LHCN-M2 (cell line): ENCODE data around the gene FAHD2A. TPM values are rescaled to one million over a fixed set of nuclear protein-coding genes. Genes with fewer than 3 reads are reported as not detected.
"Not testable (repeated sequence)": the region's sequence is repeated elsewhere in the genome, so short reads cannot be mapped to it uniquely, and the experiment has no call there.

Experiments
- DNase-seq: peaks from one replicate; pipeline ENCODE4 v3.0.0-alpha.2; 2012; ENCODE audit warnings: low read depth
- total RNA-seq: library from RNA; depleted of rRNA; stranded (reverse); fragments of >200 nt; gene quantifications from 2 replicates; pipeline ENCODE4 v1.2.3, GENCODE V29; 2014

Gene FAHD2A
- total RNA-seq, 1 experiment from 2014 or later, result 27.1 TPM

DNA sequence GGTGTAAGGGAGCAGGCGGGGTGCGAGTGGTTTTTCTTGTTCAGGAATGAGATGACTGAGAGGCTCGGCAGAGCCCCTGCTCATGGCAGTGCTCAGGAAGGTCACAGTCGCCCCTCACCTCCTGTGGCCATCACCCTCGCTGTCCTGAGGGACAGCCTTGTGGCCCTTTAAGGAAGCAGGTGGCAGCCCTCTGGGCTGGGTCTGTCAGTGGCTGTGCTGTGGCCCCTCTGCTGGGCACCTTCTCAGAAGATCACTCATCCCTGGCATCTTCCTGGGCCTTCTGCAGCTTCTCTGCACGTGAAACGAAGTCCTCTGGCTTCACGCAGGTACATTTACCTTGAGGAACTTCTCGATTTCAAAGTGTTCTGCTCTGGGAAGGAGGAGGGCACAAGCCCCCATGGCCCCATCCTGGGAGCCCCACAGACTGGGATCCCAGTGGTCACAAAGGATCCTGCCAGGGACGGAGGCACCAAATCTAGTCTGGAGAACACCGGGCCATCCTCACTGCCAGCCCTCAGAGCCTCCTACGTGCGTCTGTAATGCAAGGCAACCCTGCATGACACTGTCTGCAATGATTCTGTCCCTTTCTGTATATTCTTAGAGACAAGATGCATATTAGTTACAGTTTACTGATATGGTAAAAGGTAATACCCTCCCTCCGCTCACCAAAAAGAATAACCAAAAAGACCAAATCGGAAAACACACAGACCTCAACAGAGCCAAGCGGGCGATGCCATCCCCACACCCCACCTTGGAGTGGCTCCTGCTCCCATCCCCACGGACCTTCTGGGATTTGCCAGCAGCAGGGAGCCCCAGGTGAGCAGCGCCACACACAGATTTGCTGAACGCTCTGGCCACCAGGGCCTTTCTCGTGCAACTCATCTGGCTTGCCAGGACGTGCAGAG lies 25.9 kb upstream of the FAHD2A start:
- no peak for DNase-seq

DNA sequence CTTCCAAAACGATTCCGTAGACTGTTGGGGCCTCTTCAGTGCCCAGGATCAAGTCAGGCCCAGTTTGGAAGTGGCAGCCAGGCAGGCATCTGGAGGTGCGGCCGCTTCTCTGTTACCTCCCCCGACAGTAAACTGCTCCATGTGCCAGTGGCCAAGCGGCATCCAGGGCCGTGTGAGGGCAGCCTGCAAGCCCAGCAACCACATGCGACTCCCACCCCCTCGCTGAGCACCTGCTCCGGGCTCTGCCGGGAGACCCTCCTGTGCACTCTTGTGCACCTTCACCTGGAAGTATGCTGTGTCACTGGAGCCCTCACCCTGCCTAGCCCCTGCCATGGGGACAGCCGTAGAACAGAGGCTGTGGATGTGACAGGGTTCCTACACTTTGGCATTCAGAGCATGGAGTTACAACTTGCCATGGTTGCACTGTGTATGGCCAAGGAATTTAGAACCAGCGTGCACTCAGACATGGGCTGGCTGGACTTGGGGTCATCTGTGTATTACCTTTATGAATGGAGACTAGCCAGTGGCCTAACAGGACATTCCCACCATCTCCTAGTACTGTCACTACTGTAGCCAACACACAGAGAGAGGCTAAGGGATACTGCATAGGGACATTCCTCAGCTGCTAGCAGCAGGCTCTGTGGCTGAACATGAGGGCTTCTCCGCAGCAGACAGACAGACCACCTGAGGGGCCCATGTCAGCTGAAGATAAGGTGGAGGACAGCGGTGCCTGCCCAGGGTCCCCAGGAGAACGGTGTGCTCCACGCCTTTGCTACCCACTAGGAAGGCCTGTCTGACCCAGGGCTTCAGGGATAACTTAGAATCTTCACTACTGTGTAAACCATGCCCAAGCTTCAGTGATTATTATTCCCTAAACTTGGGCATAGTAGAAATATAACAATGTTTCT lies 25.0 kb upstream of the FAHD2A start:
- no peak for DNase-seq

GRCh38 chr2:95378281-95378680 lies 24.2 kb upstream of the FAHD2A start:
- DNase-seq, result not testable (repeated sequence)

GRCh38 chr2:95379371-95379831 lies 23.1 kb upstream of the FAHD2A start:
- DNase-seq, result no peak

- DNase-seq, result no peak
Observed at GRCh38 chr2:95380280-95380679, 22.2 kb upstream of the FAHD2A start.

DNA sequence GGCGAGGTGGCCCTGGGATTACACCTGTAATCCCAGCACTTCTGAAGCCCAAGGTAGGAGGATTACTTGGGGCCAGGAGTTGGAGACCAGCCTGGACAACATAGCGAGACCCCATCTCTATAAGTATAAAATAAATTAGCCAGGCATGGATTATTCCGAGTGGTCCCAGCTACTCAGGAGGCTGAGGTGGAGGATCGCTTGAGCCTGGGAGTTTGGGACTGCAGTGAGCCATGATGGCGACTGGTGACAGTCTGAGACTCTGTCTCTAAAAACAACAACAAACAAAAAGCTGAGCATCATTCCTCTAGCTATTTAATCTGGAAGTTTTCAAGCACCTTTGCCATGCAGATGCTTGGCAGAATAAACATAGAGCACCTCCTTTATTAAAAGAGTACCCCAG lies 21.8 kb upstream of the FAHD2A start:
- DNase-seq, result no peak

DNA sequence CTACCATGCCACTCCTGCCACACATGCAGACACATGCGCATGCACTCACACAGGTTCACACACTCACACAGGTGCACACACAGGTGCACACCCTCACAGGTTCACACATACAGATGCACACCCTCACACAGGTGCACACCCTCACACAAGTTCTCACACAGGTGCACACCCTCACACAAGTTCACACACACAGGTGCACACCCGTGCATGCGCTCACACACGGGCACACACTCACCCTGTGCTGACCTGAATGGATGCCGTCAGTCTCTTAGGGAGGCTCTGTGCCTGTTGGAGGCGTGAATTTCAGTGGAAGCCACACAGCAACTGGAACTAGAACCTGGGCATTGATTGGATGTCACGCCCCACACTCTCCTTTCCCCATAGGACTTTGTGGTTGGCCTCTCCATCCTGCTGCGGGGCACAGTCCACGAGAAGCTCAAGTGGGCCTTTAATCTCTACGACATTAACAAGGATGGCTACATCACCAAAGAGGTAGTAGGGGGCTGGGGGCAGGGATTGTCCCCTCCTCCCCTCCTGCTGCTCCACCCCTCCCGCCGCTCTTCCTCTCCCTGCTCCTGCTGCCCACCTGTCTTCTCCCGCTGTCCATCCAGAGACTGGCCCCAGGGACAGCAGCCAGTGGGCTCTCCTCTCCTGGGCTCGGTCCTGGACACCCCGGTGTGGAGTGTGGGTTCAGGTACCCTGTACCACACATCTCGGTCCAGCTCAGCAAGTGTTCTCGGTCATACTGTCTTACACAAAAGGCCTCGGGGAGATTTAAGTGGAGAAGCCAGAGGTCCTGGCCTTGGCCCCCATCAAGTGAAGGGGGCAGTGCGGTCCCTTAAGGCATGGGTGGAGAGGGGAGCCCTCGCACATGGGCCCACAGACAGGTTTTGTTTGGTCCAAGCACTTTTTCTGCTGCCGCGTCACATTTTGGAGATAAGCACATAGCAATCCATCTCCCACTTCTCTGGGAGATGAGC lies 21.0 kb upstream of the FAHD2A start:
- no peak for DNase-seq

DNA sequence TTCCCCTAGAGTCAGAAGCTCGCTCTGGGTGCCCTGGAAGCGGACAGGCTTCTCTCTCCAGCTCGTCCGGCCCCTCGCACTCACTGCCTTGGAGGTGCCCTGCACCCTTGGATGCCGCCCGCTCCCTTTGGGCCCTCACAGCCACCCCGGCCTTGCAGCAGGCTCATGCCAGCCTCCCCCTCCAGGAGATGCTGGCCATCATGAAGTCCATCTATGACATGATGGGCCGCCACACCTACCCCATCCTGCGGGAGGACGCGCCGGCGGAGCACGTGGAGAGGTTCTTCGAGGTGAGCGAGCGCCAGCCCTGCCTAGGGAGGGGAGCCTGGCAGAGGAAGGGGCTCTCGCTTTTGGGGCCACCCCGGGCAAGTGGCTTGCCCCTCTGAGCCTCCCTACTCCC lies 20.3 kb upstream of the FAHD2A start:
- no peak for DNase-seq

DNA sequence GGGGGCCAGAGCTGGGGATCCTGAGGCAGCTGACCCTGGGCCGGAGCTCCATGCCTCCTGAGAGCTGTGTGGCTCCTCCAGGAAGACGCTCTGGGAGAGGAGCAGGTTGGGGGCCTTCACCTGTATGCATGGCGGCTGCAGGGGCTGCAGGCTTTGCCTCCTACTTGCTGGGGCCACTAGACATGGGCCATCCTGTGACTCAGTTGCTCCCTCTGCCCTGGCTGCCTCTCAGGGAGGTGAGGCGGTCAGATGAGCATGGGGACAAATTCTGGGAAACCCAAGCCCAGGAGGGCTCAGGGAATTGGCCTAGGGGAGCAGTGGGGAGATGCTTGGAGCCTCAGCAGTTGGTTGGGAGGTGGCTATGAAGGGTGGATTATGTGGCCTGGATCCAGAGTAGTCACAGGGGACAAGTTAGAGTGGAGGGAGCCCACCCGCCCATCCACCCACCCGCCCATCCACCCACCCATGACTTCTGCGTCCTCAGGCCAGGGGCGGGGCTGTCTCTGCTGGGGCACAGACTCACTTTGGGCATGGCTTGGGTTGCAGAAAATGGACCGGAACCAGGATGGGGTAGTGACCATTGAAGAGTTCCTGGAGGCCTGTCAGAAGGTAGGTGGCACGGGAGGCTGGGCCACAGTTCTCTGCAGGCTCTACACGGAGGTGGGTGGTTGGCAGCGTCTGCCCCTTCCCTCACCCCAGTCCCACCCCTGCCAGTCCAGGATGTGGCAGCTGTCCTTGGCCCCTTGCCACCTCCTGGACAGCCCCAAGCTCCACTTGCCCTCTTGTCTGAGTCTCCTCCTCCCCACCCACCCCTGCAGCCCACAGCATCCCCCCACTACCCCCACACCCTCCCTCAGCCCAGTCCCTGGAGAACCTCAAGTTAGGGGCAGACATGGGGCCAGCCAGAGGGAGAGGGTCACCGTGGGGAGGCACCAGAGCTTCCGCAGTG lies 19.5 kb upstream of the FAHD2A start:
- no peak for DNase-seq

- no peak for DNase-seq
Observed at GRCh38 chr2:95383635-95384027, 18.9 kb upstream of the FAHD2A start.

GRCh38 chr2:95384854-95385569 lies 17.5 kb upstream of the FAHD2A start:
- peak; percentile 8 for DNase-seq

DNA sequence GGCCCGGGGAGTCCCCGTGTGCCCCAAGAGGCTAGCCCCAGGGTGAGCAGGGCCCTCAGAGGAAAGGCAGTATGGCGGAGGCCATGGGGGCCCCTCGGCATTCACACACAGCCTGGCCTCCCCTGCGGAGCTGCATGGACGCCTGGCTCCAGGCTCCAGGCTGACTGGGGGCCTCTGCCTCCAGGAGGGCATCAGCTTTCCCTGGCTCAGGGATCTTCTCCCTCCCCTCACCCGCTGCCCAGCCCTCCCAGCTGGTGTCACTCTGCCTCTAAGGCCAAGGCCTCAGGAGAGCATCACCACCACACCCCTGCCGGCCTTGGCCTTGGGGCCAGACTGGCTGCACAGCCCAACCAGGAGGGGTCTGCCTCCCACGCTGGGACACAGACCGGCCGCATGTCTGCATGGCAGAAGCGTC lies 16.9 kb upstream of the FAHD2A start:
- no peak for DNase-seq

DNA sequence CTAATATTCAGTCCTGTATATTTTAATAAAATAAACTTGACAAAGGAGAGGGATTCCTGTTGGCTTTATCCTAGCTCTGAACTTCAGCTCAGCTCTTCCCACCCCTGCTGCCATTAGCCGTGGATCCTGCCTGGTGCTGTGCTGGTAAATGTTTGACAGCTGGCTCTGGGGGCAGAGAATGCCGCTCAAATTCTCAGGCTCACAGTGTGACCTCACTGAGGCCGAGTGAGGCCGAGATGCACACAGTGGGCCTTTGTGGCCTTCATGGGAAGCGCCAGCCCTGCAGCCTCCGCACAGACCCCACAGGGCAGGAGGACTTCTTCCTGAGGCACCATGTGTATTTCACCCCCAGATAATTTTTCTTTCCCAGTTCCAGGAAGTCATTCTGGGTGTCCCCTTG lies 16.5 kb upstream of the FAHD2A start:
- DNase-seq, result no peak

DNA sequence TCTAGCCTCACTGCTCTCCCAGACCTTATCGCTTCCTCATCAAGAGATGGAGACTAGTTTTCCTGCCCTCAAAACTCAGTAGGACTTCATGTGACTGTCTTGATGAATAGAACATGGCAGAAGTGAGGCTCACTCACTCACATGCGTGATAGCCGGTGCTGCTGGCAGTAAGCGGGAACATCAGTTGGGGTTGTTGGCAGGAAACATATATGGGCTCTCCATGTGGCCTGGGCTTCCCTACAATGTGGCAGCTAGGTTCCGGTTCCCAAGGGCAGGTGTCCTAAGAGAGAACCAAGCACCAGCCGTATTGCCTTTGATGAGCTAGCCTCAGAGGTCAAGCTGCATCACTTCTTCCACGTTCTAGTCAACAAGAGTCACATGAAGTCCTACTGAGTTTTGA lies 15.2 kb upstream of the FAHD2A start:
- DNase-seq, result no peak

- no peak for DNase-seq
Observed at GRCh38 chr2:95388091-95388692, 14.3 kb upstream of the FAHD2A start.

GRCh38 chr2:95388856-95389244 lies 13.7 kb upstream of the FAHD2A start:
- DNase-seq, result no peak

- DNase-seq, result peak; percentile 48
Observed at GRCh38 chr2:95389245-95390119, 13.0 kb upstream of the FAHD2A start.
